SIG-M5 treated with dmso at 0.1 percent for 504 hours (cell line): ENCODE measurements around the gene MRPL47.

Experiments used
- DNase-seq: peaks from one replicate; lab custom pipeline; 2025; ENCODE audit not compliant: unreplicated experiment; lab: John Stamatoyannopoulos, UW

MRPL47 gene

GRCh38 chr3:179599531-179599930 lies 4.9 kb downstream of the MRPL47 start:
- DNase-seq = no peak

- no peak for DNase-seq
These were observed 13.1 kb downstream of the MRPL47 start for GRCh38 chr3:179591313-179591712.

- no peak for DNase-seq
These were observed 13.8 kb downstream of the MRPL47 start for GRCh38 chr3:179590669-179591068.

DNA sequence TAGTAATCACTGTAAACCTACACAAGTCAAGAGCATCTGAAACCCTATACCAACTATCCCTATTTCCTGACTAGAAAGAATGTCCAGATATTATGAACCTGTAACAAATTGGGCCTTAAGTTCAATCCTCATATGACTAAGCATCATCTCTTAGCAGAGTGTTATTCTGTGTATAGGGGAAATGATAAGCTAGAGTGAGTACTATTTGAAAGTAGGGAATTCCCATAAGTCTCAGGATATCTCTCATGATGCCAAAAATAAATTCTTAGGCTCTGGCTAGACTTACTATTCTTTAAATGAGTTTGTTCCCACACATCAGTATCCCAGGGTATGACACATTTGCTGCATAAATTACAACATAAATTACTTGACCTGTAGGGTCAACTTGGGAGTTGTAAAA lies 15.3 kb downstream of the MRPL47 start:
- no peak for DNase-seq

DNA sequence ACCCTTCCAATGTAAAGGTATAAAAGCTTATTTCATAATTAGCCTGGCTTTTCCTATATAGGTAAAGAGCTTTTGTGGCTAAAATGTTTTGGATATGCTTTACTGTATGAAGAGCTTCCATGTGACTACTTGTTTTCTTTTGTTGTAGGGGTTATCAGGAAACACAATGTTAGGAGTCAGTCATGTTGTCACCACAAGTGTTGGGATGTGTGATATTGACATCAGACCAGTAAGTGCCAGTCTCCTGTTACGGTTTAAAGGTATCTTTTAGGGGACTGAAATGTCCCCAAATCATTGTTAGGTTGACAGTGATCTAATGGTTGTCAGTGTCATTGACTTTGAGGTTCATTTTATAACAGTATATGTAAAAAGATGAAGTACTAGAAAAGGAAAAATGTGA lies 23.4 kb downstream of the MRPL47 start:
- no peak for DNase-seq

GRCh38 chr3:179565496-179565895 lies 38.9 kb downstream of the MRPL47 start:
- DNase-seq = no peak

GRCh38 chr3:179563271-179563783 lies 41.1 kb downstream of the MRPL47 start:
- peak; percentile 86 for DNase-seq

- peak; percentile 100 for DNase-seq
These were observed 41.7 kb downstream of the MRPL47 start, which contains the start of gene ACTL6A for GRCh38 chr3:179562591-179563270. TSS of gene ACTL6A (plus strand) at chr3:179562926. CDS start at chr3:179563093, 167 bp downstream.

- DNase-seq = no peak
These were observed 43.6 kb downstream of the MRPL47 start for GRCh38 chr3:179560791-179561190.

GRCh38 chr3:179558742-179559364 lies 45.6 kb downstream of the MRPL47 start:
- DNase-seq = peak; percentile 54

DNA sequence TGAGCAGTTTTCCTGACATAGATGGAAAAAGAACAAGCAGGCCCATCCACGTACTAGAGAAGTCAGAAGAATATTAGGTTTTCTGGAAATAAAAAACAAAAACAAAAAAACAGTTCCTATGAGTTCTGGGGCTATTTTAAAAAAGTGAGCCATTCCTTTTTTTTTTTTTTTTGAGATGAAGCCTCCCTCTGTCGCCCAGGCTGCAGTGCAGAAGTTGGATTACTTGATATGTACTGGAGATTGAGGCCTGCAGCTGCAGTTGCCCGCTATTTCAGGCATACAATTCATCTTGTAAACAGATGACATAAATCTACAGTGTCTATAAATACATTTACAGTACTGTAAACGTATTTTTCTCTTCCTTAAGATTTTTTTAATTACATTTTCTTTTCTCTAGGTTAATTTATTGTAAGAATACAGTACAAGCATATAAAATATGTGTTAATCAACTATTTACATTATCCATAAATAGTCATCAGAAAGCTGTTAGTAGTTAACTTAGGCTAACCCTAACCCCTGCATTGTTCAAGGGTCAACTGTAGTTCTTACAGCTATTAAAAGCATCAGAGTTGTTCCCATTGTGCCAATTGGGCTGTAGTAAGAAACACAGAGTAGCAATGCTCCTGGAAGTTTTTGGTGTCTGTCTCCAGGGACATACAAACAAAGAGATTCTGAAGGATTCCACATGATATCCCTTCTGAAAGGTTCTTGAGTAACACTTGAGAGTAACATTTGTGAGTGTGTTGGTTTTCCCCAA lies 52.9 kb downstream of the MRPL47 start:
- DNase-seq = no peak

DNA sequence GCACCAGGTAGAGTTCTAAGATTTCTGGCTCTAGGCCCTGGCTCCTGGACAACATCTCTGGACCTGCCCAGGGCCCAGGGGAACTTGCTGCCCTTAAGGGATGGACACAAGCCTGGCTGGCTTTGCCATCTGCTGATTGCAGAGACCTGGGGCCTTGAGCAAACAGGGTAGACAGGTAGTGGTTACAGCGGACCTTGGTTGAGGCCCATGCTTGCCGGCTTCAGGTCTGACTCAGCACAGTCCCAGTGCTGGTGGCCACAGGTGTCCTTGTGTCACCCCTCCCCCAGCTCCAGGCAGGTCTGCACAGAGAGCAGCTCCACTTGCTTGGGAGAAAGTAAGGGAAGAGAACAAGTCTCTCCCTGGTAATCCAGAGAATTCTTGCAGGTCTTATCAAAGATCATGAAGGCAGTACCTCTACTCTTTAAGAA lies 57.6 kb downstream of the MRPL47 start:
- DNase-seq = no peak

- no peak for DNase-seq
These were observed 59.3 kb downstream of the MRPL47 start for GRCh38 chr3:179544981-179545645.

DNA sequence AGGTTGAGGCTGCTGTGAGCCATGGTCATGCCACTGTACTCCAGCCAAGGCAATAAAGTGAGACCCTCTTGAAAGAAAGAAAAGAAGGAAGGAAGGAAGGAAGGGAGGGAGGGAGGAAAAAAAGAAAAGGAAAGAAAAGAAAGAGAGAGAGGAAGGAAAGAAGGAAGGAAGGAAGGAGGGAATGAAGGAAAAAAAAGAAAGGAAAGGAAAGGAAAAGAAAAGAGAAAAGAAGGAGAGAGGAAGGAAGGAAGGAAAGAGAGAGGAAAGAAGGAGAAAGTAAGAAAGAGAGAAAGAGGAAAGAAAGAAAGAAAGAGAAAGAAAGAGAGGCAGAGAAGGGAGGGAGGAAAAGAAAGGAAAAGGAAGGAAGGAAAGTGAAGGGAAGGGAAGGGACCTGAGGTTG lies 62.1 kb downstream of the MRPL47 start:
- DNase-seq = no peak

DNA sequence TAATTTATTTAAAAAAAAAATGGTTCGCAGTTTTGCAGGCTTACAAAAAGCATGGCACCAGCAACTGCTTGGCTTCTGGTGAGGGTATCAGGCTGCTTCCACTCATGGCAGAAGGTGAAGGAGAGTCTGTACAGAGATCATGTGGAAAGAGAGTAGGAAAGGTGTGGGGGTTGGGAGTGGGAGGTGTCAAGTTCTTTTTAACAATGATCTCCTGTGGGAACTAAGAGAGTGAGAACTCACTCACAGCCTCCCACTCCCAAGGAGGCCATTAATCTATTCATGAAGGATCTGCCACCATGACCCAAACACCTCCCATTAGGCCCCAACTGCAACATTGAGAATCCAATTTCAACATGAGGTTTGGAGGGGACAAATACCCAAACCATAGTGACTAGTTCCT lies 62.8 kb downstream of the MRPL47 start:
- DNase-seq = no peak

DNA sequence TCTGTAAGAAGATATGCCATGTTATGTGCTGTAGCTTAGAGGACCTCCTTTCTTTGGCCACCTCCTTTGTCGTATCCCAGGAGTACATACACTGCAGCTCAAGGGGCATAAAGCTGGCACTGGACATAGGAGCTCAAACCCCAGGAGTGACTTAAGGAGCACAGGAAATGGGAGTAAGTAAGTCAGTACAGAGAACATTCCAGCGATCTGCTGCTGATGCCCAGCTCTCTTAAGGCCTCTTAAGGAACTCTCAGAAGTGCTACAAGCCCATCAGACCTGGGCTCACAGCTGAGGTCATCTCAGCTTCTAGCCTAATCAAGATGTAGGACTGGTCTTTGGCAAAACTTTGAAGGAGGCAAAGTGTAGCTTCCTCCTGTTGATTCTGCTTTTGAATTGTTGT lies 63.3 kb downstream of the MRPL47 start:
- DNase-seq = no peak
